Measurements from ENCODE around the gene PDK3.

DNA sequence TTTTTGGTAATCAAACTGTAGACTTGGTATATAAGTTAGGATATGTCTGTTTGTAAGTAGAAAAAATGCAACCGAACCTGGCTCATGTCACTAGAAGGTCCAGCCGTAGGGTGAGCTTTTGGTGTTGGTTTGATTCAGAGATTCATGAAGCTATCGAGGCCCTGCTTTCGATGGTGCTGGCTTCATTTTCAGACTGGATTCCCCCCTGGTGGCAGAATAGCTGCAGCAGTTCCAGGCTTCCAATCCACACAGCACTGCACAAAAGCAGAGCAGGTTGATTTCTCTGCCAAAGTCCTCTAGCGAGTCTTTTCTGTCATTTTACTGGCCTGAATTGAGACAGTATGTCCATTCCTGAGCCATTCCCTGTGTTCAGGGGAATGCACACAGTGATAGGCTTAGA, 33.1 kb downstream of the PDK3 start:
- TF ChIP-seq CTCF (IDR thresholded peaks at IDR 0.05): no peak
- TF ChIP-seq POLR2A (IDR thresholded peaks at IDR 0.05): no peak
